GM21526 (cell line): ENCODE results near the gene DRAP1.

Experiments
- ATAC-seq: cut with Tn5 transposase; IDR thresholded peaks from one replicate; pipeline ENCODE4 v1.9.1; 2021; ENCODE audit warnings: moderate library complexity; ENCODE audit not compliant: unreplicated experiment, low FRiP score

Gene DRAP1, protein sequence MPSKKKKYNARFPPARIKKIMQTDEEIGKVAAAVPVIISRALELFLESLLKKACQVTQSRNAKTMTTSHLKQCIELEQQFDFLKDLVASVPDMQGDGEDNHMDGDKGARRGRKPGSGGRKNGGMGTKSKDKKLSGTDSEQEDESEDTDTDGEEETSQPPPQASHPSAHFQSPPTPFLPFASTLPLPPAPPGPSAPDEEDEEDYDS

GRCh38 chr11:65919141-65919572 lies at the start of gene DRAP1:
DRAP1 (plus strand) TSS chr11:65919426; CDS start chr11:65919502, 76 bp downstream.
- peak; percentile 74 for ATAC-seq

DNA sequence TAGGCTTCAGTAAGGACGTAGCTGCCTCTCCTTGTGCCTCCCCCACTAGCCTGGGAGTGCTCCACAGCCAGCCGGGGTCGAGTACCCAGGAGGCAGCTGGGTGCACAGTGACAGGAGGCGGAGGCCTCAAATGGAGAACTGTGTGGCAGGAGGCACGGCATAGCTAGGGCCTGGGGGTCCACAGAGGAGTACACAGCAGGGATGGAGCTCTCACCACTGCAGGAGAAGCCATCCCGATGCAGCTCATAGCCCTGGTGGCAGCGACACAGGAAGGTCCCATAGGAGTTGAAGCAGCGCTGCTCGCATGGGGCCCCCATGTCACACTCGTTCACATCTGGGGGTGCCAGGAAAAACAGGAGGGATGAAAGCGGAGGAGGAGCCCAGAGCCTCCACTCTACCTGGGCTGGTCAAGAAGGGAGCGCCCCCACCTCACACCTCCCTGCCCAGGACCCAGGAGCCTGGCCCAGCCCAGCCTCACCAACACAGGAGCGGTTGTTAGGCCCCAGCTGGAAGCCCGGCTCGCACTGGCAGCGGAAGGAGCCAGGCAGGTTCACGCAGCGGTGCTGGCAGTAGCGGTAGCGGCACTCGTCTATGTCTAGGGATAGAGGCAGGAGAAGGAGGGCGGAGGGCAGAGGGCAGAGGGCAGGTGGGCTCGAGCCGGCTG lies 49.5 kb upstream of the DRAP1 start:
- ATAC-seq = no peak

DNA sequence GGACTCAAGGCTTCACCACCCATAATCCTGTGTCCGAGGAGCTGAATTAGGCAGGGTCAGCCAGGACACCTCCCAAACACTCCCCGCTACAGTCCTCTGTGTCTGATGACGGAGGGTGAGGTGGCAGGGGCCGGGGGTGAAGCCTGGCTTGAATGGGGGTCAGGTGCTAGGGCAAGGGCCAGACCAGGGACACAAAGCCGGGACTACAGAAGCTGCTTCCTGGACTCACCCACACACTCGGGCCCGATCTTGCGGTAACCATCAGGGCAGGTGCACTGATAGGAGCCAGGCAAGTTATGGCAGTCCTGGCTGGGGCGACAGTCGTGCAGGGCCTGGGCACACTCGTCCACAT lies 48.9 kb upstream of the DRAP1 start:
- no peak for ATAC-seq

- ATAC-seq = no peak
These were observed 48.2 kb upstream of the DRAP1 start for GRCh38 chr11:65870706-65871681.

DNA sequence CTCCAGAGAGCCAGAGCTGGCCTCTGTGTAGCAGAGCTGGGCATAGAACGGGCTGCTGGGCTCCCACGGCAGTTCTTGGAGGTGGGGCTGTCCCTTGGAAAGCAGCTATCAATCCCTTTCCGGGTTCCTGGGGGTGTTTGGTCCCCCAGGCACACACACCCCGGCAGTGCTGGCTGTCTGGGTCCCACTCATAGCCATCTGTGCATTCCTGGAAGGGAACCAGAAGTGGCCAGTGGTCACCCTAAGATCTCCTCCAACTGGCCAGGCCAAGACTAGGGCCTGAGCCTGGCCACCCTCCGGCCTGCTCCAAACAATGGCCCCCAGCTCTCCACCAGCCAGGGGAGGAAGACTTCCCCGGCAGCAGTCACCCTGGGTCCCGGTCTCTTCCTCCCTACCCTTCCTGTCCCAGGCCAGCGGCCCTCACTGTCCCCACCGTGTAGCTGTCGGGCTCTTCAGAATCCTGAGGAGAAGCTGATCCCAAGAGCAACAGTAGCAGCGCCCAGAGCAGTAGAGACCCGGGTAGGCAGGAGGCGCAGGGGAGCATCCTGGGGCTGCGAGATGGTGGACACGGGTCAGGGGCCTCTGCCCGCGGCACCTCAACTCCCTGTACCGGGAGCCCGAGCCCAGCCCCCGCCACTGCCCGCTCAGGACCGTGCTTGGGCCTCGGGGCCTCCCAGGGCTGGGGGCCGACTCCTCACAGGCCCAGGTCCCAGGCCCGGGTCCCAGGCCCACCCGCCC lies 47.2 kb upstream of the DRAP1 start:
- no peak for ATAC-seq

- no peak for ATAC-seq
These were observed 46.5 kb upstream of the DRAP1 start, which contains the start of gene EFEMP2 for GRCh38 chr11:65872586-65873317. EFEMP2 (minus strand) TSS chr11:65872800; CDS start chr11:65872354, 446 bp downstream.

DNA sequence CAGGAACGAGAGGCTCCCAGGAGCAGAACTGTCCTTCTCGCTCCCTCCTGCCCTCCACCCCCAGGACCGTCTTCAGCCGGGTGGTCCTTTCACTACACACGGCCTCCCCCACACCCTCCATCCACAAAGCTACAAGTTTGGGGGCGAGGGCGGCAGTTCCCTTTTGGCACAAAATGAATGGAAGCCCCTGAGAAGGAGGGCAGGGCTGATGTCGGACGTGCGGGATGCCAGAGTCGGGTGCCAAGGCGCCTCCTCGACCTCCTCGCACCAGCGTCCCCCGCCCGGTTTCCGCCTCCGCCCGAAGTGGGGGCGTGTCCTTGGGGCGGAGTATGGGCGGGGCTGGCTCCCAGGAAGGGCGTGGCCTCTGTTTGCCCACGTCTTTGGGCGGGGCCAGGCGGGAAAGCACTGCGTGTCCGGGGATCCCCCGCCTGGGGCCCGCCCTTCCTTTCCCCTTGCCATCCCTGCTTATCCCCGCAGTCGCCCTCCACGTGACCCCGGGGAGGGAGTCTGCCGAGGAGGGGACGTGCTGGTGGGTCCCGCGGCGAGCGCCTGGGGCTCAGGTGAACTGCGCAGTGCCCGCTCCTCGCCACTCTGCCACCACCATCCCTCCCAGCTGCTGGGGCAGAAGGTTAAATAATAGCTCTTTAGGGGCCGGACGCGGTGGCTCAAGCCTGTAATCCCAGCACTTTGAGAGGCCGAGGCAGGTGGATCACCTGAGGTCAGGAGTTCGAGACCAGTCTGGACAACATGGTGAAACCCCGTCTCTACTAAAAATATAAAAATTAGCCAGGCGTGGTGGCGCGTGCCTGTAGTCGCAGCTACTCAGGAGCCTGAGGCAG lies 45.7 kb upstream of the DRAP1 start:
- ATAC-seq = peak; percentile 43

GRCh38 chr11:65879617-65880016 lies 39.6 kb upstream of the DRAP1 start, which contains the start of gene CTSW:
CTSW (plus strand) TSS chr11:65879837; CDS start chr11:65879855, 18 bp downstream.
- no peak for ATAC-seq

DNA sequence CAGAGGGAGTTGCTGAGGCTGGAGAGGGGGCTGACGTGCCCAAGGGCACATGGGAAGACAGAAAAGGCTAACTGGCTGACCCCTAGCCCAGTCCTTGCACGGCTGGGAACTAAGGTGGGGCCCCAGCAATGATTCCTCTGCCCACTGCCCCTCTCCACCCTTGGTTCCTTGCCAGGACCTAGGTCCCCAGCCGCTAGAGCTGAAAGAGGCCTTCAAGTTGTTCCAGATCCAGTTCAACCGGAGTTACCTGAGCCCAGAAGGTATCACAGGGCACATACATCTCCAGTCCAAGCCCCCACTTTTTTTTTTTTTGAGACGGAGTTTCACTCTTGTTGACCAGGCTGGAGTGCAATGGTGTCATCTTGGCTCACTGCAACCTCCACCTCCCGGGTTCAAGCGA lies 39.2 kb upstream of the DRAP1 start:
- no peak for ATAC-seq

DNA sequence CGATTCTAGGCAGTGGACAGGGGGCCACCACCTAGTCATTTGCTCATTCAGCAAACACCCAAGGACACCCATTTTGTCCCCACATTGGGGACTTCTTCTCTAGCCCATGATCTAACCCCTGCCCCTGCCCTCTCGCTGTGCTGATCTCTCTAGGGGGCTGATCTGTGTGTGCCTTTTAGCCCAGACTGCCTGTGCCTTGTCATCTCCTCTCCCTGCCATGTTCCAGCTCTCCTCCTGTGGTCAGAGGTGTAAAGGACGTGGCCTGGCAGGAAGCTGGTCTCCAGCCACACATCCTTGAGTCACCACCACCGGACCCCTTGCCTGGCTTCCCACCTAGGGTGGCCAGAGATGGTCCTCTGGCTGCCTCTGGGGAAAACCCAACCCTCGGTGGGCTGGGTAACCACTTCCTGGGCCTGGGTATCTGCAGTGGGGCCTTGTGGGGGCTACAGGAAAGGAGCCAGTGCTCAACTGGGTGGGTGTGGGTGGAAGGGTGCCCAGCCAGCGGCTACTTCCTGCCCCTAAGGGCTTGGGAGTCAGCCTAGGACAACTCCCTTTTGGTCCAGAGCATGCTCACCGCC lies 38.3 kb upstream of the DRAP1 start:
- ATAC-seq = no peak

- ATAC-seq = no peak
These were observed 36.8 kb upstream of the DRAP1 start for GRCh38 chr11:65882120-65883057.

GRCh38 chr11:65883058-65883761 lies 36.0 kb upstream of the DRAP1 start:
- ATAC-seq = no peak

- ATAC-seq = no peak
These were observed 35.2 kb upstream of the DRAP1 start for GRCh38 chr11:65883786-65884715.

DNA sequence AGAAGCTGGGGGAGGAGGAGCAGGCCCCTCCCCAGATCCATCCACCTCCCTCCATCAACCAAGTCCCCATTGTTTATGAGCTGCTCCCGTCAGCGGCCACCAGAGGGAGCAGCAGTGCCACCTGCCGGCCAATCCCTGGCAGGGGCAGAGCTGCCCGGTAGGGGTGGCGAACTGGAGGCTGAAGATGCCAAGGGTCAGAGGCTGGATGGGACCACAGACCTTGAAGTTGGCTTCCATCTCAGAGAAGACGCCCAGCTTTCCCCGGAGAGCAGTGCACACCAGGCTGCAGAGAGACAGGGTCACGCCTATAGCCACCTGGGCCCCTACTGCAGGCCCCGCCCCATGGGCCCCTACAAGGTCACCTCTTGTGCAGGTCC lies 34.5 kb upstream of the DRAP1 start:
- ATAC-seq = no peak

GRCh38 chr11:65885231-65885630 lies 34.0 kb upstream of the DRAP1 start:
- ATAC-seq = no peak
